Right lobe of liver (tissue), 6 donors: Measurements from ENCODE around the gene NAA15. TPM values are rescaled to one million over a fixed set of nuclear protein-coding genes. Genes with fewer than 3 reads are reported as not detected.

Experiments used
- ATAC-seq, 4 donors: fragments of 200-7000 bp; cut with Tn5 transposase; one replicate each; pipeline ENCODE4 v1.9.1; 2020; ENCODE audit warnings: mild to moderate bottlenecking in 4 of 4, moderate library complexity in 4 of 4
- DNase-seq, 3 donors: peaks; one replicate each; pipeline ENCODE4 v3.0.0-alpha.2; 2020
- H3K27ac ChIP-seq, 3 donors: fragments of 200-600 bp; one replicate each; pipeline ENCODE4 v1.8.0; 2022
- H3K27me3 ChIP-seq, 2 donors: fragments of 200-600 bp; one replicate each; pipeline ENCODE4 v1.8.0; 2022
- H3K36me3 ChIP-seq, 4 donors: fragments of 200-600 bp; sonication (generic) in 1 of 4; one replicate each; pipeline versions ENCODE4 v1.5.1 to v1.8.0; 2017 to 2022; ENCODE audit warnings: control low read depth in 1 of 4
- H3K4me1 ChIP-seq, 4 donors: fragments of 200-600 bp; sonication (generic) in 1 of 4; one replicate each; pipeline versions ENCODE4 v1.5.1 to v1.8.0; 2017 to 2022; ENCODE audit warnings: control low read depth in 1 of 4
- H3K4me3 ChIP-seq, 3 donors: fragments of 200-600 bp; one replicate each; pipeline ENCODE4 v1.8.0; 2022
- H3K9me3 ChIP-seq, 4 donors: fragments of 200-600 bp; sonication (generic) in 1 of 4; one replicate each; pipeline versions ENCODE4 v1.5.1 to v1.8.0; 2017 to 2022; ENCODE audit warnings: control low read depth in 1 of 4
- POLR2A ChIP-seq: fragments of 450-650 bp; IDR thresholded peaks from one replicate; pipeline ENCODE4 v1.6.1; 2017; ENCODE audit warnings: antibody characterized with exemption, mild to moderate bottlenecking
- WGBS: methylation state at CpG from one replicate; pipeline ENCODE4 v1.1.6; 2018; ENCODE audit warnings: low coverage, low lambda C conversion rate; ENCODE audit not compliant: insufficient coverage; ENCODE audit errors: missing lambda C conversion rate; 5-methylcytosine and 5-hydroxymethylcytosine counted together
- intact Hi-C, 2 donors: fragments of 100-400 bp; cut with DNase I; formaldehyde crosslinking; loops; one replicate each; pipeline versions ENCODE4 v1.11.2 to v1.14.1; 2022
- total RNA-seq, 6 experiments: library from RNA; depleted of rRNA in 2 of 6; stranded (reverse); fragments of >200 nt in 2 of 6; fragmentation: NEBNext Ultra II Directional in 3 of 6; extraction: Animal tissue kit (Norgen Biotek cat#: 25700) in 3 of 6; gene quantifications; one replicate each; pipeline versions ENCODE4 v1.1.0 to v1.2.4, GENCODE V29; 2016 to 2023
- TF ChIP-seq, protein P1 (sequence below), 4 donors: fragments of 200-600 bp in 3 of 4; fragments of 450-650 bp in 1 of 4; IDR thresholded peaks; one replicate each; pipeline versions ENCODE4 v1.5.1 to v1.8.0; 2016 to 2022; ENCODE audit warnings: antibody characterized with exemption in 4 of 4, mild to moderate bottlenecking in 2 of 4
- donor health status: DM: no; HTN: yes; CAD: no.
- donor health status: DM: no; HTN: no; CAD: no.
- donor health status: DM: no; HTN: no; CAD: no.
- donor health status: DM: no; HTN: yes; CAD: no.
- donor health status: DM: no; HTN: yes; CAD: no.

Gene NAA15
- total RNA-seq, 6 experiments from 2014 or later: 13.3 to 19.8 (median 16.5) TPM

DNA sequence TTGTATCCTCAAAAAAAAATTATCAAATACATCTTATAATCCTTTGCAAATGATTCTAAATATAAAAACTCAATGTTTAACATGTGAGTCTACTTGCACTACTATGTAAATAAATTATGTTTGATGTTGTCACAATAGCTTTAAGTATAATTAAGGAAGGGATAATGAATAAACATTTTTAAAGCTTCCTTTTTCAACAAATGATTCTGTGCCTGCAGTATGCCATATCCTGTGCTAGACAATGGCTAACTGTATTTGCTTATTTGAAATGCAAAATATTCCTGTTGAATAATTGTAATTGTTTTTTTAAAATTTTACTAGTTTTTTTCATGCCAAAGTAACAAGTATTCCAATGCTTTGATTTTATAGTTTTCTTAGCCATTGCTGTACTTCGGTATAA is 60.0 kb downstream of the NAA15 start:
- Histone ChIP-seq H3K36me3 (peaks cover 0 to 33% (median 3%) of the 10 kb centered on the region in 4 donors), H3K4me1 (no peaks in the 10 kb centered on the region), H3K27ac (no peak overlapping the region), H3K9me3 (no peaks in the 10 kb centered on the region), H3K27me3 (no peaks in the 10 kb centered on the region), H3K4me3 (no peak overlapping the region)
- intact Hi-C loops: no loop called here
- DNase-seq: no peak
- no peak for ATAC-seq
- 89% methylated on average over 1 of the region's 1 CpG for WGBS
- TF ChIP-seq POLR2A: no peak
- TF ChIP-seq, protein P1, sequence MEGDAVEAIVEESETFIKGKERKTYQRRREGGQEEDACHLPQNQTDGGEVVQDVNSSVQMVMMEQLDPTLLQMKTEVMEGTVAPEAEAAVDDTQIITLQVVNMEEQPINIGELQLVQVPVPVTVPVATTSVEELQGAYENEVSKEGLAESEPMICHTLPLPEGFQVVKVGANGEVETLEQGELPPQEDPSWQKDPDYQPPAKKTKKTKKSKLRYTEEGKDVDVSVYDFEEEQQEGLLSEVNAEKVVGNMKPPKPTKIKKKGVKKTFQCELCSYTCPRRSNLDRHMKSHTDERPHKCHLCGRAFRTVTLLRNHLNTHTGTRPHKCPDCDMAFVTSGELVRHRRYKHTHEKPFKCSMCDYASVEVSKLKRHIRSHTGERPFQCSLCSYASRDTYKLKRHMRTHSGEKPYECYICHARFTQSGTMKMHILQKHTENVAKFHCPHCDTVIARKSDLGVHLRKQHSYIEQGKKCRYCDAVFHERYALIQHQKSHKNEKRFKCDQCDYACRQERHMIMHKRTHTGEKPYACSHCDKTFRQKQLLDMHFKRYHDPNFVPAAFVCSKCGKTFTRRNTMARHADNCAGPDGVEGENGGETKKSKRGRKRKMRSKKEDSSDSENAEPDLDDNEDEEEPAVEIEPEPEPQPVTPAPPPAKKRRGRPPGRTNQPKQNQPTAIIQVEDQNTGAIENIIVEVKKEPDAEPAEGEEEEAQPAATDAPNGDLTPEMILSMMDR (IDR thresholded peaks at IDR 0.05): no peak

DNA sequence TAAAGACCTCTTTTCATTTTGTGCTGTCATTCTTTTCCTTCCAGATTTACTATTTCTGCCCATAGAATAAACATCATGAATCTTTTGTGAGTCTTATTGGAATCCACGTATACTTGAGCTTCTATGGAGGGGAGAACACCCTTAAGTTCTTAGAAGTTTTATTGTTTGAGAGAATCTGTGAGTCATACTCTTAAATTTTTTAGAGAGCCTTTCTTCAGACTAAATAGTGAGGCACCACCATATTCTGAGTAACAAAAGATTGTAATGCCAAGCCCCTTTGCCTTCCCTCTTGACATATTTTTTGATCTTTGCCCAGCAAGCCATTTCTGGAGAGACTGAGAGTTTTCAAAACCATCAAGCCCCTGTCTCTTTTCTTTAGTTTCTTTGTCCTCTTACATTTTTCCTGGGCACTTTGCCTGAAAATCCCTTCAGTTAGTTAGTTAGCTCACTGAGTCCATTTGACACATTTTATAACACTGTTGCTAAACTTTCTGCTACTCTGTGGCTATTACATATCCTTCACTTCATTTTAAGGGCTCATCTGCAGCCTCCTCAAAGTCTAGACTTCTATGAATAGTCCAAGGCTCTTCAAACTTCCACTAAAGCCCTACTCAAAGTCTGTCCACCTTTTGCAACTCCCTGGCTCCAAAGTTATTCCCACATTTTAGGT is 66.3 kb downstream of the NAA15 start:
- H3K4me3 ChIP-seq: no peak overlapping the region
- H3K4me1 ChIP-seq: no peaks in the 10 kb centered on the region
- H3K9me3 ChIP-seq: no peaks in the 10 kb centered on the region
- H3K27me3 ChIP-seq: no peaks in the 10 kb centered on the region
- DNase-seq (no peak), ATAC-seq (no peak)
- WGBS: 91% methylated on average over 1 of the region's 1 CpG
- no peak overlapping the region for H3K27ac ChIP-seq
- intact Hi-C loops: no loop called here
- no peak for TF ChIP-seq POLR2A
- TF ChIP-seq, protein P1 (IDR thresholded peaks at IDR 0.05): no peak
- H3K36me3 ChIP-seq: peaks cover 0 to 15% (median 5%) of the 10 kb centered on the region in 4 donors

DNA sequence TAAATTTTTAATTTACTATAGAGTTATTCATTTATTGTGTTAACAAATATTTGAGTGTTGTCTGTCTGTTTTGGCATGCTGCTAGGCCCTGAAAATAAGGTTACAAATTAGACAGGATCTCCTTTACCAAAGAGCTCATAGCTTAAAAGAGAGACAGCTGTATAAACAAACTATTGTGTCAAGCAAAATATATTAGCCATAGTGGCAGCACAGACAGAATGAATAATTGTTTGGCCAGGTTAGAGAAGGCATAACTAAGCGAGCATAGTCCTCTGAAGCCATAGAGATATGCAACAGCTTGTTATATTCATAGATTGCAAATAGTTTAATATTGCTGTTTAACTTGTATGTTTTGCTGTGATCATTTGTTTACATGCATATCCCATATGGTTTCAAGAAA is 67.7 kb downstream of the NAA15 start:
- Histone ChIP-seq H3K36me3 (peaks cover 0 to 19% (median 5%) of the 10 kb centered on the region in 4 donors), H3K27ac (no peak overlapping the region), H3K9me3 (no peaks in the 10 kb centered on the region), H3K4me1 (no peaks in the 10 kb centered on the region), H3K27me3 (no peaks in the 10 kb centered on the region), H3K4me3 (no peak overlapping the region)
- intact Hi-C loops: no loop called here
- no peak for DNase-seq
- TF ChIP-seq POLR2A: no peak
- TF ChIP-seq, protein P1 (IDR thresholded peaks at IDR 0.05): no peak
- peak in 1 of 4 donors; percentile 57 for ATAC-seq
- WGBS: 87% methylated on average over 1 of the region's 1 CpG

DNA sequence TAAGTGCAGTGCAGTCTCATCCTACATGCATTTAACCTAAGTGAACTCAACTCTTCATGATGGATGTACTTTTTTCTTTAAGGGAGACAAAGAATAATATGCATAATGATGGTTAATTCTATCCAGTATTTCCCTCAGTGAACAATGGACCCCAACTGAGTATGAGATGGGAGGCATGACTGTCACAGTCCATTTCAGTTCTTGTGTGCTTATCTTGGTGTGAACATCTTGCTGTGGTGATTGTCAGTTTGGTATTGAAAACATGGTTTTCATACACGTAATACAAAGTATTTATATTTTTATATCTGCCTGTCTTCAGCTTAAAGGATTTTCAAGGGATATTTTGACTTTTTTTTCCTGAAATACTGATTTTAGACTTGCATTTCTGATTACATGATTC is 72.9 kb downstream of the NAA15 start:
- TF ChIP-seq POLR2A: no peak
- TF ChIP-seq, protein P1 (IDR thresholded peaks at IDR 0.05): no peak
- no peak for ATAC-seq
- WGBS: 87% methylated on average over 1 of the region's 1 CpG
- H3K4me1 ChIP-seq: no peaks in the 10 kb centered on the region
- no peaks in the 10 kb centered on the region for H3K9me3 ChIP-seq
- H3K27me3 ChIP-seq: no peaks in the 10 kb centered on the region
- intact Hi-C loops: no loop called here
- peaks cover 0 to 28% (median 5%) of the 10 kb centered on the region in 4 donors for H3K36me3 ChIP-seq
- no peak overlapping the region for H3K27ac ChIP-seq
- H3K4me3 ChIP-seq: no peak overlapping the region
- DNase-seq: no peak
